ENCODE results near the gene PRPF38A.

PRPF38A gene

GRCh38 chr1:52402860-52403240 is 1.6 kb upstream of the PRPF38A start:
- no peak for DNase-seq

- no peak for DNase-seq
Observed at GRCh38 chr1:52403566-52404115, 761 bp upstream of the PRPF38A start.

GRCh38 chr1:52404975-52405338 is 555 bp downstream of the PRPF38A start:
- no peak for DNase-seq

GRCh38 chr1:52413410-52413989 is 9.1 kb downstream of the PRPF38A start:
- no peak for DNase-seq

- DNase-seq: no peak
Observed at GRCh38 chr1:52414942-52415341, 10.5 kb downstream of the PRPF38A start.

GRCh38 chr1:52416811-52417210 is 12.4 kb downstream of the PRPF38A start:
- no peak for DNase-seq

GRCh38 chr1:52420713-52421112 is 16.3 kb downstream of the PRPF38A start:
- DNase-seq: no peak

GRCh38 chr1:52423055-52423454 is 18.7 kb downstream of the PRPF38A start:
- DNase-seq: no peak

- DNase-seq: no peak
Observed at GRCh38 chr1:52423771-52424170, 19.4 kb downstream of the PRPF38A start.

GRCh38 chr1:52424231-52424636 is 19.8 kb downstream of the PRPF38A start:
- DNase-seq: no peak

- no peak for DNase-seq
Observed at GRCh38 chr1:52424813-52425212, 20.4 kb downstream of the PRPF38A start.

GRCh38 chr1:52426371-52426770 is 22.0 kb downstream of the PRPF38A start:
- no peak for DNase-seq

GRCh38 chr1:52427152-52427551 is 22.8 kb downstream of the PRPF38A start:
- DNase-seq: no peak

GRCh38 chr1:52432807-52433206 is 28.4 kb downstream of the PRPF38A start:
- no peak for DNase-seq

- no peak for DNase-seq
Observed at GRCh38 chr1:52435211-52435610, 30.8 kb downstream of the PRPF38A start.

- DNase-seq: no peak
Observed at GRCh38 chr1:52435650-52436049, 31.2 kb downstream of the PRPF38A start.

- DNase-seq: no peak
Observed at GRCh38 chr1:52436817-52437216, 32.4 kb downstream of the PRPF38A start.

- no peak for DNase-seq
Observed at GRCh38 chr1:52439976-52440375, 35.6 kb downstream of the PRPF38A start.

- no peak for DNase-seq
Observed at GRCh38 chr1:52444463-52444862, 40.1 kb downstream of the PRPF38A start.

- DNase-seq: no peak
Observed at GRCh38 chr1:52454127-52454526, 49.7 kb downstream of the PRPF38A start.

GRCh38 chr1:52454779-52455178 is 50.4 kb downstream of the PRPF38A start:
- no peak for DNase-seq

- no peak for DNase-seq
Observed at GRCh38 chr1:52455686-52456085, 51.3 kb downstream of the PRPF38A start.

GRCh38 chr1:52460694-52461093 is 56.3 kb downstream of the PRPF38A start:
- no peak for DNase-seq

- no peak for DNase-seq
Observed at GRCh38 chr1:52461821-52462220, 57.4 kb downstream of the PRPF38A start.

- DNase-seq: no peak
Observed at GRCh38 chr1:52463891-52464290, 59.5 kb downstream of the PRPF38A start.

Data from NCI-H1436 treated with DMSO at 0.1 percent for 48 hours (cell line).